Trophoblast cell (in vitro differentiated cells and primary cell): Measurements from ENCODE around the gene NET1.
A peak's percentile ranks its signal among the peaks of the same experiment; 100 is the strongest.

Source experiments
- DNase-seq, 2 donors: peaks; one replicate each; pipeline ENCODE4 v3.0.0-alpha.2; 2016
- H2AFZ ChIP-seq: 2 replicates; pipeline ENCODE4 v1.6.1; 2013; ENCODE audit warnings: low read length, moderate library complexity, mild to moderate bottlenecking; ENCODE audit not compliant: insufficient read depth, poor library complexity
- H2AK5ac ChIP-seq: 2 replicates; pipeline ENCODE4 v1.6.1; 2013; ENCODE audit warnings: mild to moderate bottlenecking, low read length
- H2BK120ac ChIP-seq: 2 replicates; pipeline ENCODE4 v1.6.1; 2013; ENCODE audit warnings: low read length, mild to moderate bottlenecking, moderate library complexity; ENCODE audit not compliant: insufficient read depth, poor library complexity
- H2BK12ac ChIP-seq: 2 replicates; pipeline ENCODE4 v1.6.1; 2013; ENCODE audit warnings: mild to moderate bottlenecking, low read length, moderate library complexity
- H2BK5ac ChIP-seq: 2 replicates; pipeline ENCODE4 v1.6.1; 2013; ENCODE audit warnings: low read length, low read depth, moderate library complexity, mild to moderate bottlenecking; ENCODE audit not compliant: poor library complexity
- H3K14ac ChIP-seq: 2 replicates; pipeline ENCODE4 v1.6.1; 2013; ENCODE audit warnings: mild to moderate bottlenecking, low read length
- H3K18ac ChIP-seq: 2 replicates; pipeline ENCODE4 v1.6.1; 2013; ENCODE audit warnings: mild to moderate bottlenecking, low read length
- H3K23ac ChIP-seq: 2 replicates; pipeline ENCODE4 v1.6.1; 2013; ENCODE audit warnings: low read length
- H3K27ac ChIP-seq: 2 replicates; pipeline ENCODE4 v1.5.1; 2013; ENCODE audit warnings: low read depth, mild to moderate bottlenecking, inconsistent platforms, low read length, moderate library complexity
- H3K27me3 ChIP-seq: 2 replicates; pipeline ENCODE4 v1.6.1; 2013; ENCODE audit warnings: inconsistent platforms, mild to moderate bottlenecking, low read length, moderate library complexity; ENCODE audit not compliant: insufficient read depth
- H3K36me3 ChIP-seq, 2 experiments: 1 replicate in 1 of 2; 2 replicates in 1 of 2; pipeline ENCODE4 v1.6.1; 2013; ENCODE audit warnings: low read length in 2 of 2, mild to moderate bottlenecking in 2 of 2, moderate library complexity in 1 of 2; ENCODE audit not compliant: insufficient read depth in 2 of 2, control insufficient read depth in 1 of 2
- H3K4ac ChIP-seq: 2 replicates; pipeline ENCODE4 v1.6.1; 2013; ENCODE audit warnings: low read depth, mild to moderate bottlenecking, low read length, moderate library complexity
- H3K4me1 ChIP-seq, 2 experiments: 1 replicate in 1 of 2; 2 replicates in 1 of 2; pipeline ENCODE4 v1.6.1; 2013; ENCODE audit warnings: low read length in 2 of 2, mild to moderate bottlenecking in 2 of 2, moderate library complexity in 1 of 2; ENCODE audit not compliant: insufficient read depth in 2 of 2, control insufficient read depth in 1 of 2
- H3K4me2 ChIP-seq: 2 replicates; pipeline ENCODE4 v1.6.1; 2013; ENCODE audit warnings: inconsistent platforms, mild to moderate bottlenecking, low read length, moderate library complexity
- H3K4me3 ChIP-seq: 2 replicates; pipeline ENCODE4 v1.5.1; 2013; ENCODE audit warnings: mild to moderate bottlenecking, low read depth, low read length, inconsistent platforms
- H3K79me1 ChIP-seq: one replicate; pipeline ENCODE4 v1.6.1; 2013; ENCODE audit warnings: low read length
- H3K79me2 ChIP-seq: 2 replicates; pipeline ENCODE4 v1.6.1; 2013; ENCODE audit warnings: low read length, mild to moderate bottlenecking; ENCODE audit not compliant: control insufficient read depth, insufficient read depth, poor library complexity
- H3K9ac ChIP-seq: 2 replicates; pipeline ENCODE4 v1.6.1; 2013; ENCODE audit warnings: mild to moderate bottlenecking, low read length
- H3K9me3 ChIP-seq: 2 replicates; pipeline ENCODE4 v1.6.1; 2013; ENCODE audit warnings: low read depth, mild to moderate bottlenecking, control low read depth, inconsistent platforms, low read length; ENCODE audit not compliant: insufficient read depth
- H4K12ac ChIP-seq: 2 replicates; pipeline ENCODE4 v1.6.1; 2013; ENCODE audit warnings: low read depth, mild to moderate bottlenecking, low read length, moderate library complexity
- H4K8ac ChIP-seq: 2 replicates; pipeline ENCODE4 v1.6.1; 2013; ENCODE audit warnings: low read depth, mild to moderate bottlenecking, low read length, moderate library complexity
- H4K91ac ChIP-seq: one replicate; pipeline ENCODE4 v1.6.1; 2013; ENCODE audit warnings: low read depth, mild to moderate bottlenecking, low read length, moderate library complexity
- WGBS: extraction: QIAGEN DNeasy Blood & Tissue Kit; methylation state at CpG from one replicate; pipeline ENCODE4 v1.1.7; 2013; ENCODE audit warnings: missing lambda C conversion rate; ENCODE audit not compliant: insufficient read length, insufficient coverage; ENCODE audit errors: extremely low coverage; 5-methylcytosine and 5-hydroxymethylcytosine counted together

The NET1 gene

GRCh38 chr10:5381187-5381586 is 31.2 kb upstream of the NET1 start:
- no peak overlapping the region for H2AK5ac ChIP-seq
- no peak overlapping the region for H2BK120ac ChIP-seq
- no peaks in the 10 kb centered on the region for H3K79me1 ChIP-seq
- no peak overlapping the region for H4K91ac ChIP-seq
- H2BK12ac ChIP-seq: no peak overlapping the region
- H3K9me3 ChIP-seq: peaks cover 10% of the 10 kb centered on the region
- H3K27ac ChIP-seq: no peak overlapping the region
- no peak overlapping the region for H3K18ac ChIP-seq
- no peaks in the 10 kb centered on the region for H3K79me2 ChIP-seq
- no peak overlapping the region for H4K12ac ChIP-seq
- peak overlapping the region; percentile 37 for H3K4me3 ChIP-seq
- DNase-seq: no peak
- H3K36me3 ChIP-seq: no peaks in the 10 kb centered on the region
- no peak overlapping the region for H3K4me2 ChIP-seq
- no peak overlapping the region for H3K23ac ChIP-seq
- no peaks in the 10 kb centered on the region for H3K27me3 ChIP-seq
- H3K4me1 ChIP-seq: no peaks in the 10 kb centered on the region
- no peak overlapping the region for H4K8ac ChIP-seq
- H3K4ac ChIP-seq: no peak overlapping the region
- H2BK5ac ChIP-seq: no peak overlapping the region
- H3K9ac ChIP-seq: no peak overlapping the region
- no peak overlapping the region for H3K14ac ChIP-seq
- no peak overlapping the region for H2AFZ ChIP-seq
- WGBS: 100% methylated on average over 1 of the region's 2 CpGs

- Histone ChIP-seq H3K18ac (no peak overlapping the region), H3K4ac (no peak overlapping the region), H3K23ac (no peak overlapping the region), H3K79me2 (no peaks in the 10 kb centered on the region), H4K91ac (no peak overlapping the region), H3K9me3 (peaks cover 12% of the 10 kb centered on the region), H3K27ac (no peak overlapping the region), H3K4me2 (no peak overlapping the region), H2AFZ (no peak overlapping the region), H3K79me1 (no peaks in the 10 kb centered on the region), H2BK5ac (no peak overlapping the region), H3K36me3 (no peaks in the 10 kb centered on the region), H3K14ac (no peak overlapping the region), H3K4me3 (no peak overlapping the region), H4K8ac (no peak overlapping the region), H2BK12ac (no peak overlapping the region), H3K4me1 (no peaks in the 10 kb centered on the region), H3K27me3 (no peaks in the 10 kb centered on the region), H4K12ac (no peak overlapping the region), H2AK5ac (no peak overlapping the region), H3K9ac (no peak overlapping the region), H2BK120ac (no peak overlapping the region)
- WGBS: no CpG with 5 or more reads among the region's 2 CpGs
- peak in 1 of 2 donors; percentile 21 for DNase-seq
Observed at GRCh38 chr10:5385224-5385623, 27.1 kb upstream of the NET1 start.

- H2AK5ac ChIP-seq: no peak overlapping the region
- no peak overlapping the region for H3K18ac ChIP-seq
- H3K9ac ChIP-seq: no peak overlapping the region
- no CpG with 5 or more reads among the region's 5 CpGs for WGBS
- H3K4me3 ChIP-seq: no peak overlapping the region
- H3K79me2 ChIP-seq: no peaks in the 10 kb centered on the region
- no peaks in the 10 kb centered on the region for H3K79me1 ChIP-seq
- no peak overlapping the region for H2BK5ac ChIP-seq
- no peak overlapping the region for H3K4ac ChIP-seq
- H2BK12ac ChIP-seq: no peak overlapping the region
- H3K14ac ChIP-seq: no peak overlapping the region
- no peak overlapping the region for H4K8ac ChIP-seq
- DNase-seq: no peak
- no peak overlapping the region for H4K12ac ChIP-seq
- H3K4me2 ChIP-seq: no peak overlapping the region
- no peak overlapping the region for H4K91ac ChIP-seq
- no peak overlapping the region for H3K27ac ChIP-seq
- no peak overlapping the region for H3K23ac ChIP-seq
- H3K27me3 ChIP-seq: no peaks in the 10 kb centered on the region
- H3K9me3 ChIP-seq: peaks cover 4% of the 10 kb centered on the region
- H2BK120ac ChIP-seq: no peak overlapping the region
- no peak overlapping the region for H2AFZ ChIP-seq
- H3K4me1 ChIP-seq: no peaks in the 10 kb centered on the region
- H3K36me3 ChIP-seq: no peaks in the 10 kb centered on the region
Observed at GRCh38 chr10:5387169-5387568, 25.2 kb upstream of the NET1 start.

GRCh38 chr10:5390607-5391205 is 21.7 kb upstream of the NET1 start:
- H3K36me3 ChIP-seq: peaks cover 0 to 2% of the 10 kb centered on the region in 2 experiments
- H3K14ac ChIP-seq: no peak overlapping the region
- no CpG with 5 or more reads among the region's 1 CpG for WGBS
- no peak overlapping the region for H2AK5ac ChIP-seq
- H3K4me2 ChIP-seq: no peak overlapping the region
- no peak overlapping the region for H2BK12ac ChIP-seq
- no peak overlapping the region for H3K4me3 ChIP-seq
- H3K4me1 ChIP-seq: no peaks in the 10 kb centered on the region
- no peaks in the 10 kb centered on the region for H3K79me1 ChIP-seq
- no peak for DNase-seq
- no peak overlapping the region for H3K27ac ChIP-seq
- no peak overlapping the region for H4K91ac ChIP-seq
- no peaks in the 10 kb centered on the region for H3K27me3 ChIP-seq
- H4K12ac ChIP-seq: no peak overlapping the region
- no peak overlapping the region for H2BK5ac ChIP-seq
- no peak overlapping the region for H3K4ac ChIP-seq
- no peak overlapping the region for H2AFZ ChIP-seq
- H3K9ac ChIP-seq: no peak overlapping the region
- H3K18ac ChIP-seq: no peak overlapping the region
- H2BK120ac ChIP-seq: no peak overlapping the region
- peaks cover 13% of the 10 kb centered on the region for H3K9me3 ChIP-seq
- H3K23ac ChIP-seq: no peak overlapping the region
- H3K79me2 ChIP-seq: no peaks in the 10 kb centered on the region
- H4K8ac ChIP-seq: no peak overlapping the region
